ENCODE measurements around the gene FBXO38.

Gene FBXO38

DNA sequence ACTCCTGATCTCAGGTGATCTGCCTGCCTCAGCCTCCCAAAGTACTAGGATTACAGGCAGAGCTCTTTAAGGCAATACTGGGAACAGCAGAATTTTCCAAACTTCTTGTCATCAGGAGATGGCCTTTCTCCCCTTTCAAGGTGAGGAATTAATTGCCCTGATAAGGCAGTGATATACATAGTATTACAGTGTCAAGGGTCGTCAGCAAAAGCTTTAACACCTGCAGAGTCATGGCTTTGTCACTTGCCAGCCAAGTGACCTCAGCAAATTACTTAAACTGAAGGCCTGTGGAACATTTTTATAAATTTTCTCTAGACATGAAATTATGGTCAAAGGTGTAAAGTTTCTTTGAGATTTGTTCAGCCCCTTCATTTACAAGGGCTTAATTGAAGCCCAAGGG is 59.5 kb downstream of the FBXO38 start:
- Histone ChIP-seq H3K79me2 (ENCODE audit: insufficient read depth, low read length) (no peaks in the 10 kb centered on the region), H3K27me3 (ENCODE audit: insufficient read depth, low read length, poor library complexity, severe bottlenecking) (no peaks in the 10 kb centered on the region), H3K9me2 (replicated peaks; ENCODE audit: low read depth, low read length) (no peaks in the 10 kb centered on the region), H3K9me3 (ENCODE audit: insufficient read depth, low read depth, low read length) (no peaks in the 10 kb centered on the region), H3K4me2 (ENCODE audit: low read depth, low read length, poor library complexity, severe bottlenecking) (no peak overlapping the region), H3K4me1 (ENCODE audit: insufficient read depth, low read length, poor library complexity, severe bottlenecking) (no peaks in the 10 kb centered on the region), H3K9ac (ENCODE audit: low read depth, low read length, poor library complexity, severe bottlenecking) (no peak overlapping the region), H3K4me3 (ENCODE audit: low read length, poor library complexity, severe bottlenecking) (no peak overlapping the region), H4K20me1 (ENCODE audit: insufficient read depth, low read length, poor library complexity, severe bottlenecking) (no peaks in the 10 kb centered on the region), H3K36me3 (ENCODE audit: insufficient read depth, low read length) (peaks cover 45% of the 10 kb centered on the region; the same call in 1 of the 2 replicates), H3F3A (ENCODE audit: low read depth) (no peaks in the 10 kb centered on the region), H2AFZ (ENCODE audit: low read length) (no peak overlapping the region)
- TF ChIP-seq CTCF (conservative IDR thresholded peaks at IDR 0.05; ENCODE audit: low read length) (no peak), EZH2phosphoT487 (IDR thresholded peaks at IDR 0.05; ENCODE audit: borderline replicate concordance) (no peak)

- no peak for TF ChIP-seq EZH2phosphoT487 (IDR thresholded peaks at IDR 0.05; ENCODE audit: borderline replicate concordance)
- TF ChIP-seq CTCF (conservative IDR thresholded peaks at IDR 0.05; ENCODE audit: low read length) = peak; percentile 80
- Histone ChIP-seq H4K20me1 (ENCODE audit: insufficient read depth, low read length, poor library complexity, severe bottlenecking) (no peaks in the 10 kb centered on the region), H3K36me3 (ENCODE audit: insufficient read depth, low read length) (peaks cover 38% of the 10 kb centered on the region; the same call in 1 of the 2 replicates)
Measured at GRCh38 chr5:148443998-148444397, 60.2 kb downstream of the FBXO38 start.

DNA sequence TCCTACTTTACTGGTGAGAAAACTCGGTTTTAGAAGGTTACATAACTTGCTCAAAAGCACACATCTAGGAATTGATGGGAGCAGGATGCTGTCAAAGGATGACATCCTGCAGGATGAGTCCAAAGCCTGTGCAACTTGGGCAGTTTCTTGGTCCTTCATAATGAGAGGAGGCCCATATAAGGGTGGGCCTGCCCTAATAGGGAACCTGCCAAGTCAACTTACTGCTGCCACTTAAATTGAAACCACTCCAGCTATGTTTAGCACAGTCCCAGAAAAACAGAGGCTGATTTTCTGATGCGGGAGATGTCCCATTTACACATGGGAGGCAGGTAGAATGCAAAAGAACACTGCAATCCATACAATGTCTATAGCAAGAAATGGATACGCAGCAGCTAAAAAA is 61.8 kb downstream of the FBXO38 start:
- no peaks in the 10 kb centered on the region for H3K9me3 ChIP-seq (ENCODE audit: insufficient read depth, low read depth, low read length)
- H3K9ac ChIP-seq (ENCODE audit: low read depth, low read length, poor library complexity, severe bottlenecking) = no peak overlapping the region
- H3F3A ChIP-seq (ENCODE audit: low read depth) = no peaks in the 10 kb centered on the region
- no peak overlapping the region for H3K4me2 ChIP-seq (ENCODE audit: low read depth, low read length, poor library complexity, severe bottlenecking)
- no peaks in the 10 kb centered on the region for H3K9me2 ChIP-seq (replicated peaks; ENCODE audit: low read depth, low read length)
- no peaks in the 10 kb centered on the region for H3K27me3 ChIP-seq (ENCODE audit: insufficient read depth, low read length, poor library complexity, severe bottlenecking)
- H2AFZ ChIP-seq (ENCODE audit: low read length) = no peak overlapping the region
- no peak for TF ChIP-seq CTCF (conservative IDR thresholded peaks at IDR 0.05; ENCODE audit: low read length)
- no peak for TF ChIP-seq EZH2phosphoT487 (IDR thresholded peaks at IDR 0.05; ENCODE audit: borderline replicate concordance)
- H3K4me3 ChIP-seq (ENCODE audit: low read length, poor library complexity, severe bottlenecking) = no peak overlapping the region
- H3K36me3 ChIP-seq (ENCODE audit: insufficient read depth, low read length) = peaks cover 27% of the 10 kb centered on the region; the same call in 1 of the 2 replicates
- no peaks in the 10 kb centered on the region for H3K79me2 ChIP-seq (ENCODE audit: insufficient read depth, low read length)
- H3K4me1 ChIP-seq (ENCODE audit: insufficient read depth, low read length, poor library complexity, severe bottlenecking) = no peaks in the 10 kb centered on the region
- H4K20me1 ChIP-seq (ENCODE audit: insufficient read depth, low read length, poor library complexity, severe bottlenecking) = no peaks in the 10 kb centered on the region

More at GRCh38 chr5:148443998-148444397, 60.2 kb downstream of the FBXO38 start:
- Histone ChIP-seq H3F3A (ENCODE audit: low read depth) (no peaks in the 10 kb centered on the region), H3K9ac (ENCODE audit: low read depth, low read length, poor library complexity, severe bottlenecking) (no peak overlapping the region), H3K4me2 (ENCODE audit: low read depth, low read length, poor library complexity, severe bottlenecking) (no peak overlapping the region), H3K27me3 (ENCODE audit: insufficient read depth, low read length, poor library complexity, severe bottlenecking) (no peaks in the 10 kb centered on the region), H3K4me1 (ENCODE audit: insufficient read depth, low read length, poor library complexity, severe bottlenecking) (no peaks in the 10 kb centered on the region), H3K9me3 (ENCODE audit: insufficient read depth, low read depth, low read length) (no peaks in the 10 kb centered on the region), H3K4me3 (ENCODE audit: low read length, poor library complexity, severe bottlenecking) (no peak overlapping the region), H3K9me2 (replicated peaks; ENCODE audit: low read depth, low read length) (no peaks in the 10 kb centered on the region), H3K79me2 (ENCODE audit: insufficient read depth, low read length) (no peaks in the 10 kb centered on the region), H2AFZ (ENCODE audit: low read length) (no peak overlapping the region)
